ENCODE measurements around the gene PREX1.

- TF ChIP-seq POLR2AphosphoS5 (IDR thresholded peaks at IDR 0.05; ENCODE audit: low read depth, low read length) (no peak), CTCF (IDR thresholded peaks at IDR 0.05) (no peak), REST (IDR thresholded peaks at IDR 0.05; ENCODE audit: insufficient read depth in 1 of 2, low read depth in 2 of 2, low read length in 1 of 2) (no peak)
Measured at GRCh38 chr20:48789781-48790472, 37.9 kb downstream of the PREX1 start.

All from Panc1 (cell line).